K562 (cell line): ENCODE data around the gene TMTC4. TPM values are rescaled to one million over a fixed set of nuclear protein-coding genes. Genes with fewer than 3 reads are reported as not detected.

Experiments
- ATAC-seq: fragments of 200-7000 bp; cut with Tn5 transposase; 3 replicates; pipeline ENCODE4 v1.9.1; 2020; ENCODE audit warnings: moderate library complexity
- BruUV-seq: library from RNA; stranded (reverse); fragments of 400-500 nt; replicated peaks from 2 replicates; lab custom pipeline; 2021; lab: Mats Ljungman, UMichigan
- CTCF ChIA-PET: fragments of 300-600 bp; formaldehyde crosslinking; extraction: SDS; loops from one replicate; lab custom pipeline; 2021; ENCODE audit warnings: low intra/inter-chr PET ratio; lab: Yijun Ruan, JAX
- POLR2A ChIA-PET: fragments of 300-600, 350-650 bp; sonication (Branson Sonifier 250); formaldehyde crosslinking; extraction: SDS; loops from one replicate; lab custom pipeline; 2021; ENCODE audit warnings: antibody characterized with exemption, inconsistent platforms; lab: Yijun Ruan, JAX
- DNase-seq, 4 experiments: peaks; one replicate each; pipeline versions ENCODE4 v3.0.0 to v3.0.0-alpha.2; 2011 to 2018; ENCODE audit warnings: low spot score in 3 of 4, mixed read lengths in 3 of 4; ENCODE audit errors: extremely low read depth in 1 of 4
- FAIRE-seq: peaks from 2 replicates; lab custom pipeline; 2011; peaks lifted over from hg19 to GRCh38; lab: Jason Lieb, UNC
- H2AFZ ChIP-seq: 2 replicates; pipeline ENCODE4 v1.6.0; 2011; ENCODE audit warnings: low read depth, low read length, control low read depth, inconsistent platforms
- H3K27ac ChIP-seq: fragments of 200-600 bp; 3 replicates; pipeline ENCODE4 v1.8.0; 2011; ENCODE audit warnings: low read depth, mild to moderate bottlenecking, control low read depth, inconsistent platforms, low read length, moderate library complexity, mixed read lengths; ENCODE audit errors: extremely low read depth
- H3K27me3 ChIP-seq, 2 experiments: fragments of 300-600 bp in 1 of 2; 2 replicates in 1 of 2; 3 replicates in 1 of 2; pipeline versions ENCODE4 v1.6.0 to v1.8.0; 2011; ENCODE audit warnings: inconsistent platforms in 2 of 2, low read length in 2 of 2, mild to moderate bottlenecking in 1 of 2, mixed read lengths in 1 of 2, moderate library complexity in 1 of 2; ENCODE audit not compliant: control insufficient read depth in 2 of 2, insufficient read depth in 2 of 2
- H3K36me3 ChIP-seq: fragments of 300-600 bp; 3 replicates; pipeline ENCODE4 v1.8.0; 2011; ENCODE audit warnings: mild to moderate bottlenecking, low read length, inconsistent platforms; ENCODE audit not compliant: control insufficient read depth, insufficient read depth
- H3K4me1 ChIP-seq, 2 experiments: fragments of 200-600 bp in 1 of 2; replicated peaks in 1 of 2; 2 replicates in 1 of 2; 3 replicates in 1 of 2; pipeline versions ENCODE4 v1.5.1 to v1.8.0; 2011; ENCODE audit warnings: inconsistent platforms in 2 of 2, low read length in 2 of 2, mild to moderate bottlenecking in 1 of 2, mixed read lengths in 1 of 2, moderate library complexity in 1 of 2; ENCODE audit not compliant: control insufficient read depth in 2 of 2, insufficient read depth in 2 of 2
- H3K4me2 ChIP-seq: 2 replicates; pipeline ENCODE4 v1.6.1; 2011; ENCODE audit warnings: low read length, control low read depth, inconsistent platforms, mixed read lengths; ENCODE audit not compliant: insufficient read depth
- H3K4me3 ChIP-seq: fragments of 200-600 bp; sonication (generic), shearing (Covaris generic); 2 replicates; pipeline ENCODE4 v1.5.1; 2016; ENCODE audit warnings: control low read depth, inconsistent platforms
- H3K79me2 ChIP-seq: fragments of 200-600 bp; 3 replicates; pipeline ENCODE4 v1.8.0; 2011; ENCODE audit warnings: low read length, inconsistent platforms; ENCODE audit not compliant: control insufficient read depth, insufficient read depth
- H3K9ac ChIP-seq, 2 experiments: 2 replicates each; pipeline versions ENCODE4 v1.6.0 to v1.6.1; 2011; ENCODE audit warnings: low read depth in 2 of 2, low read length in 2 of 2, control low read depth in 1 of 2, inconsistent platforms in 1 of 2, mild to moderate bottlenecking in 1 of 2, mixed read lengths in 1 of 2; ENCODE audit not compliant: insufficient read depth in 1 of 2
- H3K9me1 ChIP-seq: one replicate; pipeline ENCODE4 v1.6.0; 2011; ENCODE audit warnings: inconsistent platforms, mild to moderate bottlenecking, low read length, moderate library complexity; ENCODE audit not compliant: control insufficient read depth, insufficient read depth
- H3K9me3 ChIP-seq: replicated peaks from 2 replicates; pipeline ENCODE4 v1.5.1; 2011; ENCODE audit warnings: low read depth, low read length, inconsistent platforms; ENCODE audit not compliant: control insufficient read depth, insufficient read depth
- H4K20me1 ChIP-seq: replicated peaks from 2 replicates; pipeline ENCODE4 v1.6.1; 2011; ENCODE audit warnings: low read length, inconsistent platforms, mixed read lengths; ENCODE audit not compliant: control insufficient read depth, insufficient read depth
- ADNP ChIP-seq: fragments of 200-800 bp; sonication (Bioruptor generic); IDR thresholded peaks from 2 replicates; pipeline ENCODE4 v1.6.1; 2016; ENCODE audit warnings: missing genetic modification characterization, missing compliant biosample characterization
- CTBP1 ChIP-seq: fragments of 450-650 bp; IDR thresholded peaks from 2 replicates; pipeline ENCODE4 v1.6.1; 2016; ENCODE audit warnings: borderline replicate concordance
- FOS ChIP-seq: IDR thresholded peaks from 3 replicates; pipeline ENCODE4 v1.6.1; 2011; ENCODE audit not compliant: insufficient read length; ENCODE audit errors: extremely low read depth
- FOXJ3 ChIP-seq: sonication (generic); formaldehyde crosslinking; IDR thresholded peaks from 2 replicates; pipeline ENCODE4 v1.4.0; 2020; ENCODE audit warnings: mild to moderate bottlenecking, missing genetic modification reagents
- HDAC1 ChIP-seq, 2 experiments: fragments of 450-650 bp; IDR thresholded peaks; 2 replicates each; pipeline ENCODE4 v1.6.1; 2016 to 2017; ENCODE audit warnings: inconsistent platforms in 1 of 2, mild to moderate bottlenecking in 1 of 2, moderate library complexity in 1 of 2
- ILF3 ChIP-seq: fragments of 450-650 bp; IDR thresholded peaks from 2 replicates; pipeline ENCODE4 v1.6.1; 2018; ENCODE audit warnings: antibody characterized with exemption, mild to moderate bottlenecking, moderate library complexity, borderline replicate concordance
- MYBL2 ChIP-seq, 2 experiments: fragments of 450-650 bp in 1 of 2; sonication (generic) in 1 of 2; formaldehyde crosslinking in 1 of 2; IDR thresholded peaks; 2 replicates each; pipeline versions ENCODE4 v1.6.1 to v1.8.1; 2017 to 2022; ENCODE audit warnings: borderline replicate concordance in 1 of 2, inconsistent platforms in 1 of 2, low read depth in 1 of 2, mild to moderate bottlenecking in 1 of 2, missing genetic modification reagents in 1 of 2, moderate library complexity in 1 of 2
- SMAD2 ChIP-seq: fragments of 150-350 bp; IDR thresholded peaks from 2 replicates; pipeline ENCODE4 v1.6.1; 2014; ENCODE audit warnings: low read depth, mild to moderate bottlenecking, low read length
- ZNF124 ChIP-seq: sonication (generic); formaldehyde crosslinking; IDR thresholded peaks from 2 replicates; pipeline ENCODE4 v1.8.1; 2022; ENCODE audit warnings: missing genetic modification reagents
- ZNF384 ChIP-seq: IDR thresholded peaks from 2 replicates; pipeline ENCODE4 v1.6.1; 2012; ENCODE audit warnings: low read depth, low read length, improper control_type of control experiment
- WGBS: fragments of 100-300 bp; shearing (Covaris generic); methylation state at CpG from one replicate; pipeline ENCODE4 v1.1.6; 2016; ENCODE audit warnings: low coverage, mixed read lengths; ENCODE audit not compliant: insufficient coverage; ENCODE audit errors: missing lambda C conversion rate; 5-methylcytosine and 5-hydroxymethylcytosine counted together
- in situ Hi-C: fragments of 300-500 bp; cut with MboI; formaldehyde crosslinking; loops from 4 replicates; pipeline ENCODE4 v1.15.0; 2018; ENCODE audit warnings: inconsistent platforms, mixed read lengths
- intact Hi-C: fragments of 100-400 bp; cut with micrococcal nuclease; formaldehyde crosslinking; loops from 2 replicates; pipeline ENCODE4 v1.14.2; 2022
- polyA plus RNA-seq, 8 experiments: library from polyadenylated mRNA; depleted of rRNA in 4 of 8; stranded (reverse) in 5 of 8; unstranded in 3 of 8; fragments of >200 nt; fragmentation: Nextera tagmentation in 2 of 8; fragmentation: Illumina TruSeq in 1 of 8; extraction: Ambion mirVana in 2 of 8; extraction: Trizol in 1 of 8; gene quantifications; 2 replicates each; pipeline versions ENCODE4 v1.2.1 to v1.2.3, GENCODE V29; 2011 to 2014; ENCODE audit warnings: inconsistent platforms in 1 of 8, missing spikeins in 1 of 8
- total RNA-seq, 7 experiments: library from RNA; depleted of rRNA in 6 of 7; stranded (reverse); fragments of >200 nt in 6 of 7; fragmentation: Illumina TruSeq in 2 of 7; extraction: Trizol in 2 of 7; gene quantifications; 2 replicates each; pipeline versions ENCODE4 v1.2.1 to v1.2.3, GENCODE V29; 2011 to 2021; ENCODE audit warnings: low replicate concordance in 1 of 7
- TF ChIP-seq, protein P1 (sequence below): fragments of 250-450 bp; sonication (Bioruptor Pico); IDR thresholded peaks from 2 replicates; pipeline ENCODE4 v1.5.1; 2021; ENCODE audit warnings: mild to moderate bottlenecking
- TF ChIP-seq, protein P2 (sequence below): fragments of 450-650 bp; formaldehyde crosslinking; IDR thresholded peaks from 2 replicates; pipeline ENCODE4 v1.4.0; 2022; ENCODE audit warnings: missing genetic modification characterization
- TF ChIP-seq, protein P3 (sequence below): fragments of 450-650 bp; IDR thresholded peaks from 2 replicates; pipeline ENCODE4 v1.6.1; 2016; ENCODE audit warnings: missing biosample characterization, missing genetic modification characterization
- TF ChIP-seq, protein P4 (sequence below): fragments of 450-650 bp; IDR thresholded peaks from 2 replicates; pipeline ENCODE4 v1.6.1; 2017; ENCODE audit warnings: mild to moderate bottlenecking, moderate library complexity

TMTC4 gene
- total and polyA plus RNA-seq, 9 of the 15 experiments (the other 6 are each of a cell fraction or from before 2014, with no cell fraction given): 3.5 to 16.7 (median 11.8) TPM

DNA sequence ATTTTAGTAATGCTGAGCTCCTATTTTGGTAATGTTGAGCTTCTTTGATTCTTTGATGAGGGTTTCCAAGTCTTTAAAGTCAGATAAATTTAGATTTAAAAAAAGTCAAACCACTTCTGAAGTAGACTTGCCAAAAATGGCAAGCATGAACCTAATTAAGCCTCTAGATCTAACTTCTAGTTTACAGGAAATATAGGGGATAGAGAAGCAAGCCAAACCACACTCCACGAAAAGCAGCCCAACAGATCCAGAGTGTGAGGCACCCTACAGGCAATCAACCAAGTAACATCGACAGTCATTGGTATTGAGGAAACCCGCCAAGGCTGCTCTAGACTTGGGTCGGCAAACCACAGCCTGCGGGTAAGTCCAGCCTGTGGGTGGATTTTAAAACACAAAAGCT, 89.7 kb downstream of the TMTC4 start:
- Histone ChIP-seq H3K9me1 (no peaks in the 10 kb centered on the region), H3K36me3 (no peaks in the 10 kb centered on the region), H3K4me2 (no peak overlapping the region), H3K4me3 (no peak overlapping the region), H3K27ac (no peak overlapping the region), H4K20me1 (no peaks in the 10 kb centered on the region), H2AFZ (no peak overlapping the region), H3K27me3 (no peaks in the 10 kb centered on the region), H3K9me3 (no peaks in the 10 kb centered on the region), H3K79me2 (no peaks in the 10 kb centered on the region), H3K4me1 (peaks cover 3 to 10% of the 10 kb centered on the region in 2 experiments; a peak in 4 of 5 replicates), H3K9ac (no peak overlapping the region)
- in situ Hi-C loops: no loop called here
- no peak for FAIRE-seq
- DNase-seq: no peak
- TF ChIP-seq CTBP1 (no peak), ZNF384 (no peak), HDAC1 (IDR thresholded peaks at IDR 0.05) (no peak), SMAD2 (no peak), FOS (no peak), FOXJ3 (CRISPR knock-in tag) (no peak), MYBL2 (IDR thresholded peaks at IDR 0.05; ENCODE audit: low read depth) (no peak), MYBL2 (CRISPR knock-in tag; IDR thresholded peaks at IDR 0.05; ENCODE audit: borderline replicate concordance) (no peak), ILF3 (no peak), ZNF124 (CRISPR knock-in tag) (no peak), ADNP (tag) (no peak)
- TF ChIP-seq, protein P1, sequence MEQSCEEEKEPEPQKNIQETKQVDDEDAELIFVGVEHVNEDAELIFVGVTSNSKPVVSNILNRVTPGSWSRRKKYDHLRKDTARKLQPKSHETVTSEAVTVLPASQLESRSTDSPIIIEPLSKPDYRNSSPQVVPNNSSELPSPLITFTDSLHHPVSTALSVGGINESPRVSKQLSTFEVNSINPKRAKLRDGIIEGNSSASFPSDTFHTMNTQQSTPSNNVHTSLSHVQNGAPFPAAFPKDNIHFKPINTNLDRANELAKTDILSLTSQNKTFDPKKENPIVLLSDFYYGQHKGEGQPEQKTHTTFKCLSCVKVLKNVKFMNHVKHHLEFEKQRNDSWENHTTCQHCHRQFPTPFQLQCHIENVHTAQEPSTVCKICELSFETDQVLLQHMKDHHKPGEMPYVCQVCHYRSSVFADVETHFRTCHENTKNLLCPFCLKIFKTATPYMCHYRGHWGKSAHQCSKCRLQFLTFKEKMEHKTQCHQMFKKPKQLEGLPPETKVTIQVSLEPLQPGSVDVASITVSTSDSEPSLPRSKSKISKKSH: no peak
- TF ChIP-seq, protein P2, sequence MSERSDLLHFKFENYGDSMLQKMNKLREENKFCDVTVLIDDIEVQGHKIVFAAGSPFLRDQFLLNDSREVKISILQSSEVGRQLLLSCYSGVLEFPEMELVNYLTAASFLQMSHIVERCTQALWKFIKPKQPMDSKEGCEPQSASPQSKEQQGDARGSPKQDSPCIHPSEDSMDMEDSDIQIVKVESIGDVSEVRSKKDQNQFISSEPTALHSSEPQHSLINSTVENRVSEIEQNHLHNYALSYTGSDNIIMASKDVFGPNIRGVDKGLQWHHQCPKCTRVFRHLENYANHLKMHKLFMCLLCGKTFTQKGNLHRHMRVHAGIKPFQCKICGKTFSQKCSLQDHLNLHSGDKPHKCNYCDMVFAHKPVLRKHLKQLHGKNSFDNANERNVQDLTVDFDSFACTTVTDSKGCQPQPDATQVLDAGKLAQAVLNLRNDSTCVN (CRISPR knock-in tag): no peak
- TF ChIP-seq, protein P3, sequence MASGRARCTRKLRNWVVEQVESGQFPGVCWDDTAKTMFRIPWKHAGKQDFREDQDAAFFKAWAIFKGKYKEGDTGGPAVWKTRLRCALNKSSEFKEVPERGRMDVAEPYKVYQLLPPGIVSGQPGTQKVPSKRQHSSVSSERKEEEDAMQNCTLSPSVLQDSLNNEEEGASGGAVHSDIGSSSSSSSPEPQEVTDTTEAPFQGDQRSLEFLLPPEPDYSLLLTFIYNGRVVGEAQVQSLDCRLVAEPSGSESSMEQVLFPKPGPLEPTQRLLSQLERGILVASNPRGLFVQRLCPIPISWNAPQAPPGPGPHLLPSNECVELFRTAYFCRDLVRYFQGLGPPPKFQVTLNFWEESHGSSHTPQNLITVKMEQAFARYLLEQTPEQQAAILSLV (tag): no peak
- TF ChIP-seq, protein P4, sequence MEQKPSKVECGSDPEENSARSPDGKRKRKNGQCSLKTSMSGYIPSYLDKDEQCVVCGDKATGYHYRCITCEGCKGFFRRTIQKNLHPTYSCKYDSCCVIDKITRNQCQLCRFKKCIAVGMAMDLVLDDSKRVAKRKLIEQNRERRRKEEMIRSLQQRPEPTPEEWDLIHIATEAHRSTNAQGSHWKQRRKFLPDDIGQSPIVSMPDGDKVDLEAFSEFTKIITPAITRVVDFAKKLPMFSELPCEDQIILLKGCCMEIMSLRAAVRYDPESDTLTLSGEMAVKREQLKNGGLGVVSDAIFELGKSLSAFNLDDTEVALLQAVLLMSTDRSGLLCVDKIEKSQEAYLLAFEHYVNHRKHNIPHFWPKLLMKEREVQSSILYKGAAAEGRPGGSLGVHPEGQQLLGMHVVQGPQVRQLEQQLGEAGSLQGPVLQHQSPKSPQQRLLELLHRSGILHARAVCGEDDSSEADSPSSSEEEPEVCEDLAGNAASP: no peak
- no peak for ATAC-seq
- ChIA-PET POLR2A (interaction anchor here (0.7 kb wide), 1 partner anchor 657 kb away, joined by 3 read pairs; no protein-coding TSS in a partner anchor), CTCF (no interaction called here)
- BruUV-seq: no TSS peak
- 59% methylated on average over 4 of the region's 5 CpGs for WGBS
- intact Hi-C loops: no loop called here
